Measurements from ENCODE around the gene DCDC2B.
A peak's percentile ranks its signal among the peaks of the same experiment; 100 is the strongest.

Gene DCDC2B

GRCh38 chr1:32199043-32199716, 9.7 kb upstream of the DCDC2B start:
- Mint-ChIP-seq H3K27ac (peak overlapping the region in 1 of 2 donors; percentile 94), H3K9me3 (no peaks in the 10 kb centered on the region), H3K36me3 (ENCODE audit: insufficient read depth) (peaks cover 30% of the 10 kb centered on the region), H3K27me3 (no peaks in the 10 kb centered on the region), H3K4me3 (peak overlapping the region in 1 of 2 donors; percentile 14), H3K4me1 (ENCODE audit: low read depth in 2 of 2) (peaks cover 55 to 60% of the 10 kb centered on the region in 2 donors)
- ATAC-seq (replicated peaks) (no peak), DNase-seq (no peak)

GRCh38 chr1:32199717-32200072, 9.2 kb upstream of the DCDC2B start:
- Mint-ChIP-seq H3K9me3 (no peaks in the 10 kb centered on the region), H3K27me3 (no peaks in the 10 kb centered on the region), H3K27ac (peak overlapping the region; percentile 94), H3K4me1 (ENCODE audit: low read depth in 2 of 2) (peaks cover 57 to 60% of the 10 kb centered on the region in 2 donors), H3K4me3 (peak overlapping the region; percentile 92), H3K36me3 (ENCODE audit: insufficient read depth) (peaks cover 30% of the 10 kb centered on the region)
- ATAC-seq (replicated peaks), result no peak
- DNase-seq, result no peak

GRCh38 chr1:32200226-32201010, 8.5 kb upstream of the DCDC2B start, which contains the start of gene CCDC28B:
Gene CCDC28B (plus strand): TSS chr1:32200595. CDS start chr1:32201936, 1,341 bp downstream.
- no peaks in the 10 kb centered on the region for H3K27me3 Mint-ChIP-seq
- peak within 1 kb of the TSS; percentile 94 for H3K27ac Mint-ChIP-seq
- H3K4me1 Mint-ChIP-seq (ENCODE audit: low read depth in 2 of 2), result peaks cover 56 to 61% of the 10 kb centered on the region in 2 donors
- peaks cover 27% of the 10 kb centered on the region for H3K36me3 Mint-ChIP-seq (ENCODE audit: insufficient read depth)
- no peaks in the 10 kb centered on the region for H3K9me3 Mint-ChIP-seq
- ATAC-seq (replicated peaks) (peak; percentile 32), DNase-seq (peak; percentile 23 to 52 (median 35))
- H3K4me3 Mint-ChIP-seq, result peak within 1 kb of the TSS; percentile 92

- H3K9me3 Mint-ChIP-seq, result no peaks in the 10 kb centered on the region
- ATAC-seq (replicated peaks) (peak; percentile 76), DNase-seq (peak; percentile 63 to 77 (median 74))
- H3K36me3 Mint-ChIP-seq (ENCODE audit: insufficient read depth), result peaks cover 23% of the 10 kb centered on the region
- H3K27ac Mint-ChIP-seq, result peak overlapping the region; percentile 94
- H3K4me1 Mint-ChIP-seq (ENCODE audit: low read depth in 2 of 2), result peaks cover 55 to 57% of the 10 kb centered on the region in 2 donors
- H3K27me3 Mint-ChIP-seq, result no peaks in the 10 kb centered on the region
- H3K4me3 Mint-ChIP-seq, result peak overlapping the region; percentile 92
These were observed 7.7 kb upstream of the DCDC2B start for GRCh38 chr1:32201011-32201855.

- no peak for ATAC-seq (replicated peaks)
- no peak for DNase-seq
- Mint-ChIP-seq H3K27ac (peak overlapping the region; percentile 91 to 94), H3K27me3 (no peaks in the 10 kb centered on the region), H3K36me3 (ENCODE audit: insufficient read depth) (peaks cover 22% of the 10 kb centered on the region), H3K9me3 (no peaks in the 10 kb centered on the region), H3K4me3 (peak overlapping the region; percentile 84 to 88), H3K4me1 (ENCODE audit: low read depth in 2 of 2) (peaks cover 35 to 40% of the 10 kb centered on the region in 2 donors)
These were observed 3.9 kb upstream of the DCDC2B start for GRCh38 chr1:32204943-32205361.

GRCh38 chr1:32205401-32206370, 3.2 kb upstream of the DCDC2B start, which contains the start of gene IQCC:
Gene IQCC (plus strand): TSS chr1:32205671. CDS start chr1:32205682, 11 bp downstream.
- peaks cover 18% of the 10 kb centered on the region for H3K36me3 Mint-ChIP-seq (ENCODE audit: insufficient read depth)
- peaks cover 28 to 34% of the 10 kb centered on the region in 2 donors for H3K4me1 Mint-ChIP-seq (ENCODE audit: low read depth in 2 of 2)
- H3K4me3 Mint-ChIP-seq, result peak within 1 kb of the TSS; percentile 84 to 88
- peak; percentile 67 for ATAC-seq (replicated peaks)
- H3K9me3 Mint-ChIP-seq, result no peaks in the 10 kb centered on the region
- H3K27me3 Mint-ChIP-seq, result no peaks in the 10 kb centered on the region
- peak within 1 kb of the TSS; percentile 91 to 94 for H3K27ac Mint-ChIP-seq
- DNase-seq, result peak; percentile 78 to 84 (median 79)

- no peak for DNase-seq
- no peaks in the 10 kb centered on the region for H3K9me3 Mint-ChIP-seq
- ATAC-seq (replicated peaks), result no peak
- peaks cover 14 to 18% of the 10 kb centered on the region in 2 donors for H3K4me1 Mint-ChIP-seq (ENCODE audit: low read depth in 2 of 2)
- H3K27ac Mint-ChIP-seq, result no peak overlapping the region
- H3K4me3 Mint-ChIP-seq, result no peak overlapping the region
- no peaks in the 10 kb centered on the region for H3K27me3 Mint-ChIP-seq
- peaks cover 3% of the 10 kb centered on the region for H3K36me3 Mint-ChIP-seq (ENCODE audit: insufficient read depth)
These were observed 420 bp upstream of the DCDC2B start for GRCh38 chr1:32208469-32208868.

- Mint-ChIP-seq H3K27ac (peak overlapping the region in 1 of 2 donors; percentile 75), H3K4me1 (ENCODE audit: low read depth in 2 of 2) (peaks cover under 1 to 9% of the 10 kb centered on the region in 2 donors), H3K36me3 (ENCODE audit: insufficient read depth) (peaks cover 11% of the 10 kb centered on the region), H3K9me3 (no peaks in the 10 kb centered on the region), H3K27me3 (no peaks in the 10 kb centered on the region), H3K4me3 (no peak overlapping the region)
- DNase-seq, result peak; percentile 38 to 45 (median 44)
- peak; percentile 83 for ATAC-seq (replicated peaks)
These were observed 7.0 kb downstream of the DCDC2B start for GRCh38 chr1:32215629-32216480.

- no peak for DNase-seq
- peak overlapping the region in 1 of 2 donors; percentile 75 for H3K27ac Mint-ChIP-seq
- peaks cover 7 to 14% of the 10 kb centered on the region in 2 donors for H3K4me1 Mint-ChIP-seq (ENCODE audit: low read depth in 2 of 2)
- H3K9me3 Mint-ChIP-seq, result no peaks in the 10 kb centered on the region
- peaks cover 11% of the 10 kb centered on the region for H3K36me3 Mint-ChIP-seq (ENCODE audit: insufficient read depth)
- ATAC-seq (replicated peaks), result no peak
- H3K4me3 Mint-ChIP-seq, result no peak overlapping the region
- H3K27me3 Mint-ChIP-seq, result no peaks in the 10 kb centered on the region
These were observed 7.7 kb downstream of the DCDC2B start for GRCh38 chr1:32216566-32216965.

- Mint-ChIP-seq H3K4me3 (no peak overlapping the region), H3K9me3 (no peaks in the 10 kb centered on the region), H3K36me3 (ENCODE audit: insufficient read depth) (peaks cover 31% of the 10 kb centered on the region), H3K4me1 (ENCODE audit: low read depth in 2 of 2) (peaks cover 18 to 25% of the 10 kb centered on the region in 2 donors), H3K27ac (peak overlapping the region in 1 of 2 donors; percentile 18), H3K27me3 (no peaks in the 10 kb centered on the region)
- no peak for DNase-seq
- ATAC-seq (replicated peaks), result no peak
These were observed 10.1 kb downstream of the DCDC2B start for GRCh38 chr1:32219022-32219421.

- no peak for DNase-seq
- Mint-ChIP-seq H3K27ac (peak overlapping the region; percentile 96 to 99), H3K9me3 (no peaks in the 10 kb centered on the region), H3K27me3 (no peaks in the 10 kb centered on the region), H3K36me3 (ENCODE audit: insufficient read depth) (peaks cover 47% of the 10 kb centered on the region), H3K4me1 (ENCODE audit: low read depth in 2 of 2) (peaks cover 22 to 24% of the 10 kb centered on the region in 2 donors), H3K4me3 (peak overlapping the region; percentile 91)
- no peak for ATAC-seq (replicated peaks)
These were observed 12.1 kb downstream of the DCDC2B start for GRCh38 chr1:32220746-32221580.

All from effector memory CD8-positive, alpha-beta T cell (primary cell).